ENCODE results near the gene MMP3. TPM values are rescaled to one million over a fixed set of nuclear protein-coding genes. Genes with fewer than 3 reads are reported as not detected.

MMP3 gene
- total RNA-seq, 1 experiment from 2014 or later, result not detected

DNA sequence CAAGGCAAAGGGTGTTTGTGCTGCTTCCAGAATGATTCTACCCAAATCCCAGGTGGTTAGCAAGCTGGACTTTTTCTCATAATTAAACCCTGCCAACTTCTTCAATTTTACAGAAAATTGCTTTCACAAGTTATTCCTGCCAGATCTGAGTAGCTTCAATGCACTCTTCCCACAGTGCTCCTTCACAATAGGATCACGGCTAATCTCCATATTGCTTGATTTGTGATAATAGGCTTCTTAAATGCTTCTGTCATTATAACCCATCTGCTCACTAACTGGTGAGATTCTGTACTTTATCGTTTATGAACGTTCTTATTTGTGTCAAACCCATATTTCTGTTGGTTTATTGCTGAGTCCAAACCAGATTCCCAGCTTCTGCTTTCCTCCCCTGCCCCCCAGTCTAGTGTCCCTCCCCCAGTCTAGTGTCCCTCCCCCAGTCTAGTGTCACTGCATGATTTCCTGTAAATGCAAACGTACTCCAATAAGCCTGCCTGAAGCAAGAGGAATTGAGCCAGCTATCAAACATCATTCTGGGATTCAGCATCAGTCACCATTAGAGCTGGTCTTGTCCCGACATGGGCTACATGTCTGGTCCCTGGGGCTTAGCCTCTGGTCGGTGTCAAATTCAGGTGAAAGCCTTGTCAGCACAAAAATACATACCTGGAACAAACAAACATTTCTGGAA is 14.0 kb downstream of the MMP3 start:
- ATAC-seq, result no peak
- CTCF ChIA-PET, result no interaction called here

More for the DNA sequence above, 14.0 kb downstream of the MMP3 start:
- intact Hi-C loops (cut with micrococcal nuclease), result no loop called here
- POLR2A ChIA-PET, result no interaction called here
- no peak overlapping the region for H2AFZ ChIP-seq (ENCODE audit: low read depth, low read length, poor library complexity, severe bottlenecking)
- no peak overlapping the region for H3K4me3 ChIP-seq (replicated peaks in 1 of 2; ENCODE audit: low read depth in 1 of 2, low read length in 2 of 2)
- no peaks in the 10 kb centered on the region for H3K4me1 ChIP-seq (ENCODE audit: control insufficient read depth in 1 of 2, insufficient read depth in 2 of 2, low read length in 2 of 2)
- RAD21 ChIA-PET (ENCODE audit: low non-redundant PET in 1 of 2, low total read pairs in 2 of 2, uncharacterized antibody in 2 of 2, unreplicated experiment in 2 of 2), result no interaction called here
- no peak for DNase-seq (ENCODE audit: low read depth, low spot score)
- H3K9me3 ChIP-seq (ENCODE audit: control insufficient read depth in 1 of 2, insufficient read depth in 1 of 2, low read depth in 1 of 2, low read length in 2 of 2), result no peaks in the 10 kb centered on the region
- H3K4me2 ChIP-seq (ENCODE audit: low read length), result no peak overlapping the region
- no peaks in the 10 kb centered on the region for H3K27me3 ChIP-seq (ENCODE audit: insufficient read depth, low read length)
- H3K9ac ChIP-seq (ENCODE audit: low read length), result no peak overlapping the region
- no TSS peak for BruUV-seq (replicated peaks)
- H3K27ac ChIP-seq (ENCODE audit: low read depth, low read length), result no peak overlapping the region
- no peak for TF ChIP-seq POLR2A (IDR thresholded peaks at IDR 0.05; ENCODE audit: borderline replicate concordance, extremely low read depth, insufficient read depth, insufficient read length)
- TF ChIP-seq JUND (IDR thresholded peaks at IDR 0.05), result no peak
- no peak for TF ChIP-seq ZBTB33 (IDR thresholded peaks at IDR 0.05; ENCODE audit: extremely low read depth, insufficient replicate concordance, low read length)
- TF ChIP-seq SRF (IDR thresholded peaks at IDR 0.05; ENCODE audit: low read depth), result no peak
- TF ChIP-seq CTCF (IDR thresholded peaks at IDR 0.05 in 2 of 3, conservative IDR thresholded peaks at IDR 0.05 in 1 of 3; ENCODE audit: borderline replicate concordance in 1 of 3, insufficient read depth in 1 of 3, low read depth in 2 of 3, low read length in 2 of 3), result no peak
- TF ChIP-seq FOSL1 (IDR thresholded peaks at IDR 0.05; ENCODE audit: low read depth), result no peak
- no peaks in the 10 kb centered on the region for H3K9me2 ChIP-seq (ENCODE audit: insufficient read depth)
- H3K36me3 ChIP-seq (ENCODE audit: control insufficient read depth in 1 of 2, insufficient read depth in 2 of 2, low read length in 2 of 2), result no peaks in the 10 kb centered on the region
- H3K79me2 ChIP-seq (ENCODE audit: insufficient read depth, low read length), result no peaks in the 10 kb centered on the region
- H4K20me1 ChIP-seq (ENCODE audit: insufficient read depth), result no peaks in the 10 kb centered on the region

Data from HCT116 (cell line).